Ascending aorta (tissue), 2 donors: ENCODE measurements around the gene TMEM234. TPM values are rescaled to one million over a fixed set of nuclear protein-coding genes. Genes with fewer than 3 reads are reported as not detected.

Experiments used
- DNase-seq, 2 donors: peaks; one replicate each; pipeline ENCODE4 v3.0.0-alpha.2; 2019; ENCODE audit warnings: low spot score in 2 of 2
- H3K27ac ChIP-seq, 2 donors: fragments of 200-600 bp; sonication (generic); one replicate each; pipeline ENCODE4 v1.5.1; 2016 to 2017; ENCODE audit warnings: mild to moderate bottlenecking in 1 of 2
- H3K27me3 ChIP-seq: fragments of 200-600 bp; sonication (generic); one replicate; pipeline ENCODE4 v1.5.1; 2017
- H3K36me3 ChIP-seq, 2 donors: fragments of 200-600 bp; sonication (generic); one replicate each; pipeline ENCODE4 v1.5.1; 2016
- H3K4me1 ChIP-seq, 2 donors: fragments of 200-600 bp; sonication (generic); one replicate each; pipeline ENCODE4 v1.5.1; 2016 to 2017; ENCODE audit warnings: mild to moderate bottlenecking in 1 of 2
- H3K4me3 ChIP-seq, 2 donors: fragments of 200-600 bp; sonication (generic); one replicate each; pipeline ENCODE4 v1.5.1; 2016 to 2017; ENCODE audit warnings: mild to moderate bottlenecking in 1 of 2
- H3K9me3 ChIP-seq, 2 donors: fragments of 200-600 bp; sonication (generic); one replicate each; pipeline ENCODE4 v1.5.1; 2016
- CTCF ChIP-seq, 3 experiments: fragments of 200-600 bp in 2 of 3; fragments of 450-650 bp in 1 of 3; sonication (generic) in 2 of 3; IDR thresholded peaks; one replicate each; pipeline ENCODE4 v1.5.1; 2016 to 2019; ENCODE audit warnings: antibody characterized with exemption in 3 of 3, mild to moderate bottlenecking in 1 of 3, moderate library complexity in 1 of 3
- intact Hi-C: fragments of 100-400 bp; cut with DNase I; formaldehyde crosslinking; loops from one replicate; pipeline ENCODE4 v1.15.1; 2023
- total RNA-seq: library from RNA; depleted of rRNA; stranded (reverse); fragments of >200 nt; gene quantifications from one replicate; pipeline ENCODE4 v1.1.0, GENCODE V29; 2016

TMEM234 gene
- total RNA-seq, 1 donor from 2014 or later: 4.0 TPM

- H3K9me3 ChIP-seq: no peaks in the 10 kb centered on the region
- TF ChIP-seq CTCF (IDR thresholded peaks at IDR 0.05): no peak
- H3K4me1 ChIP-seq: peaks cover 0 to 7% of the 10 kb centered on the region in 2 donors
- DNase-seq: no peak
- no peak within 1 kb of the TSS for H3K4me3 ChIP-seq
- peaks cover under 1 to 3% of the 10 kb centered on the region in 2 donors for H3K36me3 ChIP-seq
- no peaks in the 10 kb centered on the region for H3K27me3 ChIP-seq
- no peak within 1 kb of the TSS for H3K27ac ChIP-seq
- intact Hi-C loops: no loop called here
Observed at GRCh38 chr1:32208891-32209328, 13.2 kb downstream of the TMEM234 start, which contains the start of gene DCDC2B. TSS of gene DCDC2B (plus strand) at chr1:32209089. CDS start at chr1:32209094, 5 bp downstream.

- Histone ChIP-seq H3K4me3 (no peak overlapping the region), H3K27me3 (no peaks in the 10 kb centered on the region), H3K9me3 (no peaks in the 10 kb centered on the region), H3K4me1 (peaks cover 0 to 7% of the 10 kb centered on the region in 2 donors), H3K36me3 (no peaks in the 10 kb centered on the region), H3K27ac (no peak overlapping the region)
- no peak for TF ChIP-seq CTCF (IDR thresholded peaks at IDR 0.05)
- intact Hi-C loops: no loop called here
- no peak for DNase-seq
Observed at GRCh38 chr1:32208469-32208868, 13.7 kb downstream of the TMEM234 start.

- intact Hi-C loops: no loop called here
- peaks cover 0 to 15% of the 10 kb centered on the region in 2 donors for H3K4me1 ChIP-seq
- no peaks in the 10 kb centered on the region for H3K36me3 ChIP-seq
- no peak for TF ChIP-seq CTCF (IDR thresholded peaks at IDR 0.05)
- H3K9me3 ChIP-seq: no peaks in the 10 kb centered on the region
- H3K4me3 ChIP-seq: peak within 1 kb of the TSS; percentile 52 to 86
- H3K27me3 ChIP-seq: no peaks in the 10 kb centered on the region
- peak within 1 kb of the TSS in 1 of 2 donors; percentile 22 for H3K27ac ChIP-seq
- DNase-seq: peak; percentile 39 to 91
Observed at GRCh38 chr1:32205401-32206370, 16.5 kb downstream of the TMEM234 start, which contains the start of gene IQCC. TSS of gene IQCC (plus strand) at chr1:32205671. CDS start at chr1:32205682, 11 bp downstream.

GRCh38 chr1:32204943-32205361 lies 17.2 kb downstream of the TMEM234 start:
- intact Hi-C loops: loop anchor here (5.0 kb wide), 1 partner anchor 87 kb away; the partner anchor contains the start of gene HDAC1
- H3K27me3 ChIP-seq: no peaks in the 10 kb centered on the region
- H3K9me3 ChIP-seq: no peaks in the 10 kb centered on the region
- DNase-seq: no peak
- TF ChIP-seq CTCF (IDR thresholded peaks at IDR 0.05): no peak
- H3K36me3 ChIP-seq: no peaks in the 10 kb centered on the region
- H3K4me3 ChIP-seq: peak overlapping the region; percentile 52 to 86
- H3K27ac ChIP-seq: no peak overlapping the region
- H3K4me1 ChIP-seq: peaks cover 2 to 16% of the 10 kb centered on the region in 2 donors

DNA sequence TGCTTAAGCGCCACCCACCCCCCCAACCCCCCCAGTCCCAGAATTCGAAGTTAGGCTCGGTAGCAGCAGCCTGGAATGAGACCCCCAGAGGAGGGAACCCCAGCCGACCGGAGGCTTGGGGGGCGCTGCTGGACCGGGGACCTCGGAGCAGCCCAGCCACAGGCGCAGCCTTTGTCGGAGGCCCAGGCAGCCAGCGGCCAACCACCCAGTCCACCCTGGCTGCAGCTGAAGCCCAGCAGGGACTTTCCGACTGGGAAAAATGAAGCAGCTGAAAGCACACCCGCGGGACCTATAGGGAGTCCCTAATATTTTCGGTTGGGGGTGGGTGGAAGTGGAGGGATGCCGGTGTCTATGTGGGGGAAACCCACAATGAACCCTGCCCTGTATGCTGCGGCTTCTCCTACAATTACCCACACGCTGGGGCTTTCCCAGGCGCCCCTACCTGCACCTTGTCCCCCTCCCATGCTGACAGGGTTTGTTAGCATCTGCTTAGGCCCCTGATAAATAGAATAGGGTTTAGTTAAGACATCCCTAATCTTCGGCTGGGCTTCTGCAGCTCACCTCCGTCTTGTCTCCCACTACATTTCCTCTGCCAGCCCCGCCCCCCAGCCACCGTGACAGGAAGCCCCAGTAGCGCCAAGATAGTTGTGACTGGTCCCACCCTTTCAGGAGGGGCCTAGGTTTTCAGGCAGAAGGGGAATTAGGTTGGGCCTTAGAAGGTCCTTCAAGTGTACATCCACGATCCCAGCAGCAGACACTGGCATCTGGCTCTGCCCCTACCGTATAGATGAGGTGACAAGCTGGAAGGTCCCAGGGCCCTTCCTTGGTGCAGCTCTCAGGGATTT lies 20.9 kb downstream of the TMEM234 start:
- Histone ChIP-seq H3K4me1 (peaks cover 7 to 25% of the 10 kb centered on the region in 2 donors), H3K9me3 (no peaks in the 10 kb centered on the region), H3K27me3 (no peaks in the 10 kb centered on the region), H3K4me3 (peak overlapping the region; percentile 73 to 74), H3K36me3 (peaks cover 9 to 23% of the 10 kb centered on the region in 2 donors), H3K27ac (peak overlapping the region; percentile 66 to 68)
- TF ChIP-seq CTCF (IDR thresholded peaks at IDR 0.05): peak in 1 of 3 experiments; percentile 18
- intact Hi-C loops: loop anchor here (5.0 kb wide), 1 partner anchor 91 kb away; the partner anchor contains the start of gene HDAC1
- DNase-seq: peak in 1 of 2 donors; percentile 84
